SK-N-SH treated with all-trans-retinoic acid at 6 μM for 48 hours (cell line): ENCODE data around the gene OR7G3.

ENCODE experiments used
- SNAI2 ChIP-seq: fragments of 250-450 bp; sonication (Bioruptor Pico); IDR thresholded peaks from 2 replicates; pipeline ENCODE4 v1.5.0; 2020; ENCODE audit warnings: mild to moderate bottlenecking, moderate library complexity
- ZFP3 ChIP-seq: fragments of 250-450 bp; sonication (Bioruptor Pico); IDR thresholded peaks from 2 replicates; pipeline ENCODE4 v1.5.0; 2020; ENCODE audit warnings: mild to moderate bottlenecking, moderate library complexity
- TF ChIP-seq, protein P1 (sequence below): fragments of 250-450 bp; sonication (Bioruptor Pico); IDR thresholded peaks from 2 replicates; pipeline ENCODE4 v1.5.1; 2020; ENCODE audit warnings: low read depth, mild to moderate bottlenecking, moderate library complexity
- TF ChIP-seq, protein P2 (sequence below): fragments of 250-450 bp; sonication (Bioruptor Pico); IDR thresholded peaks from 2 replicates; pipeline ENCODE4 v1.5.0; 2020; ENCODE audit warnings: mild to moderate bottlenecking, moderate library complexity

DNA sequence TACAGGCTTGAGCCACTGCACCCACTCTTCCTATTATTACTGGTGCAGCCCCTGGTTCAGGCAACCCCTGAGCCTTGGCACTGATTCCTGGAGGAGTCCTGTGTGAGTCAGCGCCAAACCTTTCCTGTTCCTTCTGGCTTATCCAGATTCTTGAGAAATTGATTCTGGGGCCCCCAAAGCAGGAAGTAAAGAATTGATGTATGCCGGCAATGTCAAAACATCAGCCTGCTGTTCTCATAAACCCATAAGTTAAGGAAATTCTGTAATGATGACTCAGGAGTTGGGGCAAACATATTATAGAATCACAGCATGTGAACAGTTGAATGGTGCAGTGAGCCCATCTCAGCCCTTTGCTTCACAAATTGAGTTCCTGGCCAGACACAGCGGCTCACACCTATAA, 1.4 kb upstream of the OR7G3 start:
- TF ChIP-seq SNAI2 (CRISPR knock-in tag) (no peak), ZFP3 (CRISPR knock-in tag) (no peak)
- TF ChIP-seq, protein P1, sequence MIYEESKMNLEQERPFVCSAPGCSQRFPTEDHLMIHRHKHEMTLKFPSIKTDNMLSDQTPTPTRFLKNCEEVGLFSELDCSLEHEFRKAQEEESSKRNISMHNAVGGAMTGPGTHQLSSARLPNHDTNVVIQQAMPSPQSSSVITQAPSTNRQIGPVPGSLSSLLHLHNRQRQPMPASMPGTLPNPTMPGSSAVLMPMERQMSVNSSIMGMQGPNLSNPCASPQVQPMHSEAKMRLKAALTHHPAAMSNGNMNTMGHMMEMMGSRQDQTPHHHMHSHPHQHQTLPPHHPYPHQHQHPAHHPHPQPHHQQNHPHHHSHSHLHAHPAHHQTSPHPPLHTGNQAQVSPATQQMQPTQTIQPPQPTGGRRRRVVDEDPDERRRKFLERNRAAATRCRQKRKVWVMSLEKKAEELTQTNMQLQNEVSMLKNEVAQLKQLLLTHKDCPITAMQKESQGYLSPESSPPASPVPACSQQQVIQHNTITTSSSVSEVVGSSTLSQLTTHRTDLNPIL = no peak
- TF ChIP-seq, protein P2, sequence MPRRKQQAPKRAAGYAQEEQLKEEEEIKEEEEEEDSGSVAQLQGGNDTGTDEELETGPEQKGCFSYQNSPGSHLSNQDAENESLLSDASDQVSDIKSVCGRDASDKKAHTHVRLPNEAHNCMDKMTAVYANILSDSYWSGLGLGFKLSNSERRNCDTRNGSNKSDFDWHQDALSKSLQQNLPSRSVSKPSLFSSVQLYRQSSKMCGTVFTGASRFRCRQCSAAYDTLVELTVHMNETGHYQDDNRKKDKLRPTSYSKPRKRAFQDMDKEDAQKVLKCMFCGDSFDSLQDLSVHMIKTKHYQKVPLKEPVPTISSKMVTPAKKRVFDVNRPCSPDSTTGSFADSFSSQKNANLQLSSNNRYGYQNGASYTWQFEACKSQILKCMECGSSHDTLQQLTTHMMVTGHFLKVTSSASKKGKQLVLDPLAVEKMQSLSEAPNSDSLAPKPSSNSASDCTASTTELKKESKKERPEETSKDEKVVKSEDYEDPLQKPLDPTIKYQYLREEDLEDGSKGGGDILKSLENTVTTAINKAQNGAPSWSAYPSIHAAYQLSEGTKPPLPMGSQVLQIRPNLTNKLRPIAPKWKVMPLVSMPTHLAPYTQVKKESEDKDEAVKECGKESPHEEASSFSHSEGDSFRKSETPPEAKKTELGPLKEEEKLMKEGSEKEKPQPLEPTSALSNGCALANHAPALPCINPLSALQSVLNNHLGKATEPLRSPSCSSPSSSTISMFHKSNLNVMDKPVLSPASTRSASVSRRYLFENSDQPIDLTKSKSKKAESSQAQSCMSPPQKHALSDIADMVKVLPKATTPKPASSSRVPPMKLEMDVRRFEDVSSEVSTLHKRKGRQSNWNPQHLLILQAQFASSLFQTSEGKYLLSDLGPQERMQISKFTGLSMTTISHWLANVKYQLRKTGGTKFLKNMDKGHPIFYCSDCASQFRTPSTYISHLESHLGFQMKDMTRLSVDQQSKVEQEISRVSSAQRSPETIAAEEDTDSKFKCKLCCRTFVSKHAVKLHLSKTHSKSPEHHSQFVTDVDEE (CRISPR knock-in tag) = no peak
